Measurements from ENCODE around the gene ZNF331. TPM values are rescaled to one million over a fixed set of nuclear protein-coding genes. Genes with fewer than 3 reads are reported as not detected.
"Not testable (repeated sequence)": the region's sequence is repeated elsewhere in the genome, so short reads cannot be mapped to it uniquely, and the experiment has no call there.

ZNF331 gene
- 10 to 100 TPM; 26.9 to 38.7 TPM for total RNA-seq

DNA sequence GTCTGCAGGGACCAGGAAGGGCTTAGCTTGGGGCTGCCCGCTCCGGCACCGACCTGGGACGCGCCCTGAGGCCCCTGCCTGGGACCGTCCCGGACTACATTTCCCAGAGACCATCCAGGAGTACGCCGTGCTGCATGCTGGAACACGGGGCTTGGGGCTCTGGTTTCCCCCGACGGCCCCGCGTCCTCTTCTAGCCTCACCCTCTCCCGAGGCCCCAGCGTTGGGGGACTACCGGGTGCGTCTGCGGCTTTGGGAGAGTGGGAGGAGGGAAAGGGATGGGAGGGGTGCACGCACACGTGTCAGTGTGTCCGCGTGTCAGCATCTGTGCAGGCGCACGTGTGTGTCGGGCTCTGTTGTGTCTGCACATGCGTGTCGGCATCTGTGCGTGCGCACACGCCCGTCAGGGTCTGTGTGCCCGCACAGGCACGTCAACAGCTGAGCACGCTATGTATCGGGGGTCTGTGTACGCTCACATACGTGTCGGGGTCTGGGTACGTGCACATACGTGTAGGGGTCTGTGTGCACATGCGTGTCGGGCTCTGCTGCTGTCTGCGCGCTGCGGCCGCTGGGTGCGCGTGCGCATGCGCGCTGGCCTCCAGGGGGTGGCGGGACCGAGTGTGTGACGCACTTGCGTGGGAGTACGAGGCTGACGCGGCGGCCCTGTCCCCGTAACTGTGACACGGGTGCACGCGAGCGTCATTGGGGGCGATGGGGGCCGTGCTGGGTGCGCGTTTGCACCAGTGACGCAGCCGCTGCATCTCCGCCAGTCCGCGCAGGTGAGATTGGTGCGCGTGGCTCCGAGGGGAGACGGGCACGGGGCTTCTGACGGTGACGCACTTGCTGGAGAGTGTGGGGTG lies at the start of gene ZNF331:
TSS of gene ZNF331 (plus strand) at position 625 of the 857 bp plus-strand sequence. CDS start 31,232 bp downstream, outside the sequence.
- TF ChIP-seq, protein P1, sequence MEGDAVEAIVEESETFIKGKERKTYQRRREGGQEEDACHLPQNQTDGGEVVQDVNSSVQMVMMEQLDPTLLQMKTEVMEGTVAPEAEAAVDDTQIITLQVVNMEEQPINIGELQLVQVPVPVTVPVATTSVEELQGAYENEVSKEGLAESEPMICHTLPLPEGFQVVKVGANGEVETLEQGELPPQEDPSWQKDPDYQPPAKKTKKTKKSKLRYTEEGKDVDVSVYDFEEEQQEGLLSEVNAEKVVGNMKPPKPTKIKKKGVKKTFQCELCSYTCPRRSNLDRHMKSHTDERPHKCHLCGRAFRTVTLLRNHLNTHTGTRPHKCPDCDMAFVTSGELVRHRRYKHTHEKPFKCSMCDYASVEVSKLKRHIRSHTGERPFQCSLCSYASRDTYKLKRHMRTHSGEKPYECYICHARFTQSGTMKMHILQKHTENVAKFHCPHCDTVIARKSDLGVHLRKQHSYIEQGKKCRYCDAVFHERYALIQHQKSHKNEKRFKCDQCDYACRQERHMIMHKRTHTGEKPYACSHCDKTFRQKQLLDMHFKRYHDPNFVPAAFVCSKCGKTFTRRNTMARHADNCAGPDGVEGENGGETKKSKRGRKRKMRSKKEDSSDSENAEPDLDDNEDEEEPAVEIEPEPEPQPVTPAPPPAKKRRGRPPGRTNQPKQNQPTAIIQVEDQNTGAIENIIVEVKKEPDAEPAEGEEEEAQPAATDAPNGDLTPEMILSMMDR (IDR thresholded peaks at IDR 0.05): peak; percentile 49
- H3K9me3 ChIP-seq: no peaks in the 10 kb centered on the region
- H3K4me3 ChIP-seq: peak within 1 kb of the TSS; percentile 75
- ATAC-seq (ENCODE audit: insufficient number of reproducible peaks, low FRiP score, low read depth) (peak; percentile 70), DNase-seq (ENCODE audit: low spot score) (peak; percentile 33)
- peak within 1 kb of the TSS; percentile 69 to 78 for H3K27ac ChIP-seq
- H3K27me3 ChIP-seq (replicated peaks; ENCODE audit: insufficient read depth): no peaks in the 10 kb centered on the region
- peaks cover 0 to 9% of the 10 kb centered on the region in 2 donors for H3K4me1 ChIP-seq (ENCODE audit: control insufficient read depth in 1 of 2, low read depth in 2 of 2)
- H3K36me3 ChIP-seq: no peaks in the 10 kb centered on the region

DNA sequence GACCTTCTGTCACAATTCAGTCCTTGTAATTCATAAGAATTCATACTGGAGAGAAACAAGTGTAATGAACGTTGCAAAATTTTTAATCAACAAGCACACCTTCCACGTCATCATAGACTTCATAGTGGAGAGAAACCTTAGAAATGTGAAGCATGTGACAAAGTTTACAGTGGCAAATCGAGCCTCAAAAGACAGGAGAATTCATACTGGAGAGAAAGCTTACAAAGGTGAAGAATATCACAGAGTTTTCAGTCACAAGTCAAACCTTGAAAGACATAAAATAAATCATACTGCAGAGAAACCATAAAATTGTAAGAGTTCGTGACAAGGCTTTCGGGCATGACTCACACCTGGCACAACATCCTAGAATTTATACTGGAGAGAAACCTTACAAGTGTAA lies 45.8 kb upstream of the ZNF331 start:
- H3K27ac ChIP-seq: no peak overlapping the region
- H3K9me3 ChIP-seq: peaks cover 90% of the 10 kb centered on the region

DNA sequence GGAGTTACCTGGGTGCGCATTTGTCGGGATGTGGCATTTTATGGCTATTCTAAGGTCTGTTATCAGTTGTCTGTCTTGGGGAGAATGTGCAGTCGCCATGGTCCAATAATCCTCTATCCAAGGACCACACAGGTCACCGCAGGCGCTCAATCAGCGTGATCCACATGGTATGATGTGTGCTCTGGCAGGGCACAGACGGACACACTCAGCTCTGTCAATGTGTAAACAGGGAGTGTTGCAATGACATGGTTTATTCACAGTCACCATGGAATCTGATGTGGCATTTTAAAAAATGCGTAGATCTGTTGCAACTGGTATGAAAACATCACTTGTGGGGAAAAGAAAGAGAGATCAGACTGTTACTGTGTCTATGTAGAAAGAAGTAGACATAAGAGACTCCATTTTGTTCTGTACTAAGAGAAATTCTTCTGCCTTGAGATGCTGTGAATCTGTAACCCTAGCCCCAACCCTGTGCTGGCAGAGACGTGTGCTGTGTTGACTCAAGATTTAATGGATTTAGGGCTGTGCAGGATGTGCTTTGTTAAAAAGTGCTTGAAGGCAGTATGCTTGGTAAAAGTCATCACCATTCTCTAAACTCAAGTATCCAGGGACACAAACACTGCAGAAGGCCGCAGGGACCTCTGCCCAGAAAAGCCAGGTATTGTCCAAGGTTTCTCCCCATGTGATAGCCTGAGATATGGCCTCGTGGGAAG lies 40.5 kb upstream of the ZNF331 start:
- H3K4me1 ChIP-seq (ENCODE audit: control insufficient read depth in 1 of 2, low read depth in 2 of 2); H3K4me3 ChIP-seq; H3K36me3 ChIP-seq; ATAC-seq (ENCODE audit: insufficient number of reproducible peaks, low FRiP score, low read depth); H3K27ac ChIP-seq; DNase-seq (ENCODE audit: low spot score); H3K27me3 ChIP-seq (replicated peaks; ENCODE audit: insufficient read depth): not testable (repeated sequence)
- H3K9me3 ChIP-seq: peaks cover 38% of the 10 kb centered on the region

More for the DNA sequence above, 45.8 kb upstream of the ZNF331 start:
- Histone ChIP-seq H3K4me3 (no peak overlapping the region), H3K27me3 (replicated peaks; ENCODE audit: insufficient read depth) (no peaks in the 10 kb centered on the region), H3K36me3 (peaks cover 45% of the 10 kb centered on the region), H3K4me1 (ENCODE audit: control insufficient read depth in 1 of 2, low read depth in 2 of 2) (no peaks in the 10 kb centered on the region)
- ATAC-seq (ENCODE audit: insufficient number of reproducible peaks, low FRiP score, low read depth) (no peak), DNase-seq (ENCODE audit: low spot score) (no peak)
- TF ChIP-seq, protein P1 (IDR thresholded peaks at IDR 0.05): no peak

DNA sequence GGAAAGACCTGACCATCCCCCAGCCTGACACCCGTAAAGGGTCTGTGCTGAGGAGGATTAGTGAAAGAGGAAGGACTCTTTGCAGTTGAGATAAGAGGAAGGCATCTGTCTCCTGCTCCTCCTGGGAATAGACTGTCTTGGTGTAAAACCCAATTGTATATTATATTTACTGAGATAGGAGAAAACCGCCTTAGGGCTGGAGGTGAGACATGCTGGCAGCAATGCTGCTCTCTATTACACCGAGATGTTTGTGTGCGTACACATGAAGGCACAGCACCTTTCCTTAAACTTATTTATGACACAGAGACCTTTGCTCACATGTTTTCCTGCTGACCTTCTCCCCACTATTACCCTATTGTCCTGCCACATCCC lies 39.9 kb upstream of the ZNF331 start:
- H3K9me3 ChIP-seq: peaks cover 32% of the 10 kb centered on the region
- not testable (repeated sequence) for ATAC-seq (ENCODE audit: insufficient number of reproducible peaks, low FRiP score, low read depth); H3K27me3 ChIP-seq (replicated peaks; ENCODE audit: insufficient read depth); H3K4me3 ChIP-seq; H3K36me3 ChIP-seq; H3K27ac ChIP-seq; DNase-seq (ENCODE audit: low spot score); H3K4me1 ChIP-seq (ENCODE audit: control insufficient read depth in 1 of 2, low read depth in 2 of 2)

DNA sequence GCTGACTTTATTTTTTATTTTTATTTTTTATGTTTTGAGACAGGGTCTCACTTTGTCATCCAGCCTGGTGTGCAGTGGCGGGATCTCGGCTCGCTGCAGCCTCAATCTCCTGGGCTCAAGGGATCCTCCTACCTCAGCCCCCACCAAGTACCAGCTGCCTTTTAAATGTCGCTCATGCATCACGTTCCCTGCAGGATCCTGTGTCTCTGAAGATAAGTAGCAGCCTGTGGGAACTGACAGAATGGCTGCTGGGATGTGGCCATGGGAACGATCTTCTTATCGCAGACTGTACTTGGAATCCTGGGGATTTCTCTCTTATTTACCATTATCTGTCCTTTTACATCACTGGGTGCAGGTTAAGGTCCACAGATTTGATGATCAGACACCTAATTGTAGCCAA lies 34.8 kb upstream of the ZNF331 start:
- not testable (repeated sequence) for H3K4me1 ChIP-seq (ENCODE audit: control insufficient read depth in 1 of 2, low read depth in 2 of 2); H3K36me3 ChIP-seq; H3K27me3 ChIP-seq (replicated peaks; ENCODE audit: insufficient read depth); ATAC-seq (ENCODE audit: insufficient number of reproducible peaks, low FRiP score, low read depth); H3K4me3 ChIP-seq; DNase-seq (ENCODE audit: low spot score); H3K9me3 ChIP-seq; H3K27ac ChIP-seq

DNA sequence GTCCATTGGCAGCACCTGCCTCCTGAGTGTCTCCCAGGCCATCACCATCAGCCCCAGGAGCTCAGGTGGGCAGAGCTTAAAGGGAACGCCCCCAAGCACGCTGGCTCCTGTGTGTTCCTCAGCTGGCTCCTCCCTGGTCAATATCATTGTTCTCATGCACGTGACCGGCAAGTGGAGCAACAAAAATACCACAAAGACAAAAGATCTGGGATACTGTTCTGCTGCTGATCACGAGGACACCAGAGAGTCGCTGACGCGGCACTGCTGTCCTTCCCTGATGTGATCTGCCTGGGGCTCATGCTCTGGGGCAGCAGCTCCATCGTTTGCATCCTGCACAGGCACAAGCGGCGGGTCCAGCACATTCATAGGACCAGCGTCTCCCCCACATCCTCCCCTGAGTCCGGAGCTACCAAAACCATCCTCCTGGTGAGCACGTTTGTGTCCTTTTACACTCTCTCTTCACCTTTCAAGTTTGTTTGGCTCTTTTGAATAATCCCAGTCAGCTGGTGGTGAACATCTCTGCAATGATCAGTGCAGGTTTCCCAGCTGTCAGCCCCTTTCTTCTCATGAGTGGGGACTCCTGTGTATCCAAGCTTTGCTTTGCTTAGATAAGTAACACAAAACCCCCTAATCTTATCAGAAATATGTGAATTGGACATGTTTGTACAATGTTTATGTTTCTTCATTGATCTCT lies 34.1 kb upstream of the ZNF331 start:
- DNase-seq (ENCODE audit: low spot score); ATAC-seq (ENCODE audit: insufficient number of reproducible peaks, low FRiP score, low read depth); H3K4me1 ChIP-seq (ENCODE audit: control insufficient read depth in 1 of 2, low read depth in 2 of 2); H3K27ac ChIP-seq; H3K27me3 ChIP-seq (replicated peaks; ENCODE audit: insufficient read depth); H3K4me3 ChIP-seq; H3K9me3 ChIP-seq; H3K36me3 ChIP-seq: not testable (repeated sequence)

DNA sequence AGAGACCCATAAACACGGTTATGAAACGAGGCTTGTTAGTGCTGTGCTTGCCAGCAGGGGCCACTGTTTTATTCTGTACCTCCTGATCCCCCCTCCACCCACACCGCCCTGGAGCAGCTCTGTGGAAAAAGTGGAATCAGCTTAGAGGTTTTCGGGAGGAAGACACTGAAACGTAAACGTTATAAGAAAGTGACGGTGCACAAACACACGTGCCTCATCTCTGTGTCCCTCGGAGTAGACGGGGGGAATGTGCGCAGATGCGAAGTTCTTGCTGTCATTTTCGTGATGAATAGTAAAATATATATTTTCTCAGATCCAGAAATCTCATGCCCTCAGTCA lies 33.6 kb upstream of the ZNF331 start:
- not testable (repeated sequence) for H3K4me1 ChIP-seq (ENCODE audit: control insufficient read depth in 1 of 2, low read depth in 2 of 2); H3K27ac ChIP-seq; H3K4me3 ChIP-seq; H3K36me3 ChIP-seq; H3K27me3 ChIP-seq (replicated peaks; ENCODE audit: insufficient read depth); DNase-seq (ENCODE audit: low spot score); H3K9me3 ChIP-seq; ATAC-seq (ENCODE audit: insufficient number of reproducible peaks, low FRiP score, low read depth)

Measured in thoracic aorta (tissue), 2 donors.